H7 (cell line): ENCODE measurements around the gene ATOX1. TPM values are rescaled to one million over a fixed set of nuclear protein-coding genes. Genes with fewer than 3 reads are reported as not detected.

Experiments
- DNase-seq: peaks from one replicate; pipeline ENCODE4 v3.0.0; 2012
- H3K27me3 ChIP-seq: 2 replicates; pipeline ENCODE4 v1.6.0; 2011; ENCODE audit warnings: mild to moderate bottlenecking, low read length; ENCODE audit not compliant: control insufficient read depth, insufficient read depth
- H3K36me3 ChIP-seq: replicated peaks from 2 replicates; pipeline ENCODE4 v1.5.1; 2011; ENCODE audit warnings: low read length; ENCODE audit not compliant: control insufficient read depth, insufficient read depth
- H3K4me3 ChIP-seq: 2 replicates; pipeline ENCODE4 v1.5.1; 2011; ENCODE audit warnings: low read depth, mild to moderate bottlenecking, control low read depth, low read length, moderate library complexity; ENCODE audit not compliant: insufficient read depth
- total RNA-seq: library from RNA; depleted of rRNA; stranded (reverse); fragments of >200 nt; shearing (Covaris generic); gene quantifications from 2 replicates; pipeline ENCODE4 v1.2.3, GENCODE V29; 2014

Gene ATOX1
- total RNA-seq, 1 experiment from 2014 or later: 50.9 TPM

- Histone ChIP-seq H3K36me3 (peaks cover 2% of the 10 kb centered on the region), H3K4me3 (no peak overlapping the region), H3K27me3 (no peaks in the 10 kb centered on the region)
- DNase-seq: no peak
Observed at GRCh38 chr5:151750121-151750520, 8.3 kb downstream of the ATOX1 start.

- H3K27me3 ChIP-seq: no peaks in the 10 kb centered on the region
- DNase-seq: no peak
- H3K4me3 ChIP-seq: no peak overlapping the region
Observed at GRCh38 chr5:151745071-151745705, 13.2 kb downstream of the ATOX1 start.

GRCh38 chr5:151743530-151743929 lies 14.9 kb downstream of the ATOX1 start:
- no peaks in the 10 kb centered on the region for H3K27me3 ChIP-seq
- no peak for DNase-seq
- H3K4me3 ChIP-seq: no peak overlapping the region
- H3K36me3 ChIP-seq: no peaks in the 10 kb centered on the region; the same call in none of the 2 replicates

More at GRCh38 chr5:151745071-151745705, 13.2 kb downstream of the ATOX1 start:
- no peaks in the 10 kb centered on the region; the same call in none of the 2 replicates for H3K36me3 ChIP-seq

GRCh38 chr5:151742870-151743294 lies 15.5 kb downstream of the ATOX1 start:
- H3K4me3 ChIP-seq: no peak overlapping the region
- no peaks in the 10 kb centered on the region for H3K27me3 ChIP-seq
- DNase-seq: peak; percentile 77
- H3K36me3 ChIP-seq: no peaks in the 10 kb centered on the region; the same call in none of the 2 replicates

- no peak for DNase-seq
- Histone ChIP-seq H3K27me3 (no peaks in the 10 kb centered on the region), H3K4me3 (no peak overlapping the region), H3K36me3 (no peaks in the 10 kb centered on the region; the same call in none of the 2 replicates)
Observed at GRCh38 chr5:151741678-151742423, 16.6 kb downstream of the ATOX1 start.

- Histone ChIP-seq H3K36me3 (no peaks in the 10 kb centered on the region; the same call in none of the 2 replicates), H3K27me3 (no peaks in the 10 kb centered on the region), H3K4me3 (no peak overlapping the region)
- DNase-seq: no peak
Observed at GRCh38 chr5:151740958-151741373, 17.5 kb downstream of the ATOX1 start.

- Histone ChIP-seq H3K4me3 (no peak overlapping the region), H3K36me3 (no peaks in the 10 kb centered on the region; the same call in 1 of the 2 replicates), H3K27me3 (no peaks in the 10 kb centered on the region)
- DNase-seq: peak; percentile 80
Observed at GRCh38 chr5:151740336-151740942, 18.0 kb downstream of the ATOX1 start.

- Histone ChIP-seq H3K36me3 (no peaks in the 10 kb centered on the region; the same call in 1 of the 2 replicates), H3K4me3 (no peak overlapping the region), H3K27me3 (no peaks in the 10 kb centered on the region)
- DNase-seq: peak; percentile 54
Observed at GRCh38 chr5:151739939-151740335, 18.5 kb downstream of the ATOX1 start.

GRCh38 chr5:151739395-151739794 lies 19.0 kb downstream of the ATOX1 start:
- DNase-seq: no peak
- H3K4me3 ChIP-seq: no peak overlapping the region
- no peaks in the 10 kb centered on the region for H3K27me3 ChIP-seq
- H3K36me3 ChIP-seq: no peaks in the 10 kb centered on the region

GRCh38 chr5:151738125-151738848 lies 20.1 kb downstream of the ATOX1 start:
- H3K4me3 ChIP-seq: no peak overlapping the region
- no peak for DNase-seq

GRCh38 chr5:151737431-151737830 lies 21.0 kb downstream of the ATOX1 start:
- no peak overlapping the region for H3K4me3 ChIP-seq
- no peaks in the 10 kb centered on the region for H3K36me3 ChIP-seq
- no peak for DNase-seq
- H3K27me3 ChIP-seq: no peaks in the 10 kb centered on the region

More at GRCh38 chr5:151738125-151738848, 20.1 kb downstream of the ATOX1 start:
- no peaks in the 10 kb centered on the region for H3K36me3 ChIP-seq
- H3K27me3 ChIP-seq: no peaks in the 10 kb centered on the region

- Histone ChIP-seq H3K4me3 (no peak overlapping the region), H3K27me3 (no peaks in the 10 kb centered on the region), H3K36me3 (no peaks in the 10 kb centered on the region)
- no peak for DNase-seq
Observed at GRCh38 chr5:151735646-151736045, 22.8 kb downstream of the ATOX1 start.

- H3K36me3 ChIP-seq: no peaks in the 10 kb centered on the region
- no peak overlapping the region for H3K4me3 ChIP-seq
- DNase-seq: no peak
- H3K27me3 ChIP-seq: no peaks in the 10 kb centered on the region
Observed at GRCh38 chr5:151734064-151734408, 24.4 kb downstream of the ATOX1 start.

GRCh38 chr5:151733358-151734063 lies 24.9 kb downstream of the ATOX1 start:
- Histone ChIP-seq H3K36me3 (no peaks in the 10 kb centered on the region), H3K4me3 (no peak overlapping the region), H3K27me3 (no peaks in the 10 kb centered on the region)
- no peak for DNase-seq
